SK-N-SH treated with all-trans-retinoic acid at 6 μM for 48 hours (cell line): Measurements from ENCODE around the gene HDAC4.

Source experiments
- ATAC-seq: fragments of 200-7000 bp; cut with Tn5 transposase; 3 replicates; pipeline ENCODE4 v1.9.1; 2020; ENCODE audit warnings: mild to moderate bottlenecking, moderate library complexity
- ARNTL ChIP-seq: fragments of 450-650 bp; formaldehyde crosslinking; IDR thresholded peaks from 2 replicates; pipeline ENCODE4 v1.5.0; 2020; ENCODE audit warnings: low read depth, mild to moderate bottlenecking, moderate library complexity, borderline replicate concordance
- BACH2 ChIP-seq: fragments of 250-450 bp; sonication (Bioruptor Pico); IDR thresholded peaks from 2 replicates; pipeline ENCODE4 v1.9.0; 2021; ENCODE audit warnings: mild to moderate bottlenecking, borderline replicate concordance
- CSDC2 ChIP-seq: fragments of 250-450 bp; sonication (Bioruptor Pico); IDR thresholded peaks from 2 replicates; pipeline ENCODE4 v1.5.0; 2020; ENCODE audit warnings: mild to moderate bottlenecking, moderate library complexity
- ESRRG ChIP-seq: fragments of 250-450 bp; sonication (Bioruptor Pico); IDR thresholded peaks from 2 replicates; pipeline ENCODE4 v1.6.1; 2021; ENCODE audit warnings: mild to moderate bottlenecking
- GLIS3 ChIP-seq: fragments of 250-450 bp; sonication (Bioruptor Pico); IDR thresholded peaks from 2 replicates; pipeline ENCODE4 v1.5.0; 2020; ENCODE audit warnings: mild to moderate bottlenecking, moderate library complexity
- ISL1 ChIP-seq: fragments of 250-450 bp; sonication (Bioruptor Pico); IDR thresholded peaks from 2 replicates; pipeline ENCODE4 v2.1.2; 2022; ENCODE audit warnings: mild to moderate bottlenecking, moderate library complexity
- OSR1 ChIP-seq: fragments of 250-450 bp; sonication (Bioruptor Pico); IDR thresholded peaks from 2 replicates; pipeline ENCODE4 v1.8.0; 2022; ENCODE audit warnings: moderate library complexity, mild to moderate bottlenecking, inconsistent platforms
- PPARA ChIP-seq: fragments of 250-450 bp; sonication (Bioruptor Pico); IDR thresholded peaks from 2 replicates; pipeline ENCODE4 v1.5.0; 2020; ENCODE audit warnings: mild to moderate bottlenecking, borderline replicate concordance
- RARB ChIP-seq: fragments of 250-450 bp; sonication (Bioruptor Pico); IDR thresholded peaks from 2 replicates; pipeline ENCODE4 v1.8.0; 2021; ENCODE audit warnings: mild to moderate bottlenecking, moderate library complexity
- TCF4 ChIP-seq: fragments of 250-450 bp; sonication (Bioruptor Pico); IDR thresholded peaks from 2 replicates; pipeline ENCODE4 v1.8.0; 2021; ENCODE audit warnings: mild to moderate bottlenecking, moderate library complexity, borderline replicate concordance
- TOX ChIP-seq: fragments of 250-450 bp; sonication (Bioruptor Pico); IDR thresholded peaks from 2 replicates; pipeline ENCODE4 v1.8.0; 2021; ENCODE audit warnings: mild to moderate bottlenecking, moderate library complexity, borderline replicate concordance
- ZC3H10 ChIP-seq: fragments of 250-450 bp; sonication (Bioruptor Pico); IDR thresholded peaks from 2 replicates; pipeline ENCODE4 v1.5.1; 2021; ENCODE audit warnings: mild to moderate bottlenecking, moderate library complexity
- ZFP30 ChIP-seq: fragments of 450-650 bp; formaldehyde crosslinking; IDR thresholded peaks from 2 replicates; pipeline ENCODE4 v1.5.0; 2022; ENCODE audit warnings: mild to moderate bottlenecking, moderate library complexity
- ZNF565 ChIP-seq: fragments of 450-650 bp; formaldehyde crosslinking; conservative IDR thresholded peaks from 2 replicates; pipeline ENCODE4 v1.5.0; 2020; ENCODE audit warnings: low read depth, mild to moderate bottlenecking, moderate library complexity
- ZNF70 ChIP-seq: fragments of 450-650 bp; formaldehyde crosslinking; IDR thresholded peaks from 2 replicates; pipeline ENCODE4 v1.5.0; 2020; ENCODE audit warnings: mild to moderate bottlenecking, moderate library complexity
- ZNF8 ChIP-seq: fragments of 450-650 bp; formaldehyde crosslinking; IDR thresholded peaks from 2 replicates; pipeline ENCODE4 v1.5.0; 2020; ENCODE audit warnings: mild to moderate bottlenecking, moderate library complexity
- TF ChIP-seq, protein P1 (sequence below): fragments of 250-450 bp; sonication (Bioruptor Pico); IDR thresholded peaks from 2 replicates; pipeline ENCODE4 v1.5.0; 2020; ENCODE audit warnings: mild to moderate bottlenecking, moderate library complexity
- TF ChIP-seq, protein P2 (sequence below): fragments of 250-450 bp; sonication (Bioruptor Pico); IDR thresholded peaks from 2 replicates; pipeline ENCODE4 v1.5.1; 2020; ENCODE audit warnings: low read depth, mild to moderate bottlenecking, moderate library complexity
- TF ChIP-seq, protein P3 (sequence below): fragments of 250-450 bp; sonication (Bioruptor Pico); IDR thresholded peaks from 2 replicates; pipeline ENCODE4 v1.8.0; 2020; ENCODE audit warnings: mild to moderate bottlenecking, moderate library complexity, borderline replicate concordance
- TF ChIP-seq, protein P4 (sequence below): fragments of 250-450 bp; sonication (Bioruptor Pico); IDR thresholded peaks from 2 replicates; pipeline ENCODE4 v1.5.1; 2021; ENCODE audit warnings: mild to moderate bottlenecking, moderate library complexity
- TF ChIP-seq, protein P5 (sequence below): fragments of 250-450 bp; sonication (Bioruptor Pico); IDR thresholded peaks from 2 replicates; pipeline ENCODE4 v1.8.0; 2021; ENCODE audit warnings: low read depth, mild to moderate bottlenecking, moderate library complexity, borderline replicate concordance

The HDAC4 gene

DNA sequence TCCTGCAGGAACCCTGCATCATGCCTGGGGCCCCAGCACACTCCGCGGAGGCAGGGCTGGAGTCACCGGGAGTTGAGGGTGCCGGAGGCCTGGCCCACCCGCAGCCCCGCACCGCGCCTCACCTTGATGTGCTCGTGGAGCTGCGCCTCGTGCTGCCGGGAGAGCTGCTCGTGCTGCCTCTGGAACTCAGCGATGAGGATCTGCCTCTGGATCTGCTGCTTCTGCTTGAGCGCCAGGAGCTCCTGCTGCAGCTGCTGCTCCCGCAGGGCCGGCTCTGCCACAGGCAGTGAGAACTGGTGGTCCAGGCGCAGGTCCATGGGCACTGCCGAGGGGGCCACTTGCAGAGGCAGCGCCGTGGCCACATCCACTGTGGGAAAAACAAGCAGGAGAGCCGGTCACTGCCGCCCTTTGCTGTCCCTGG, 211.1 kb downstream of the HDAC4 start:
- TF ChIP-seq ZC3H10 (CRISPR knock-in tag) (no peak), PPARA (no peak), ISL1 (CRISPR knock-in tag) (no peak), ZNF8 (CRISPR knock-in tag) (no peak), ARNTL (CRISPR knock-in tag) (no peak), ZNF70 (CRISPR knock-in tag) (no peak), RARB (CRISPR knock-in tag) (no peak), CSDC2 (CRISPR knock-in tag) (no peak)
- TF ChIP-seq, protein P1, sequence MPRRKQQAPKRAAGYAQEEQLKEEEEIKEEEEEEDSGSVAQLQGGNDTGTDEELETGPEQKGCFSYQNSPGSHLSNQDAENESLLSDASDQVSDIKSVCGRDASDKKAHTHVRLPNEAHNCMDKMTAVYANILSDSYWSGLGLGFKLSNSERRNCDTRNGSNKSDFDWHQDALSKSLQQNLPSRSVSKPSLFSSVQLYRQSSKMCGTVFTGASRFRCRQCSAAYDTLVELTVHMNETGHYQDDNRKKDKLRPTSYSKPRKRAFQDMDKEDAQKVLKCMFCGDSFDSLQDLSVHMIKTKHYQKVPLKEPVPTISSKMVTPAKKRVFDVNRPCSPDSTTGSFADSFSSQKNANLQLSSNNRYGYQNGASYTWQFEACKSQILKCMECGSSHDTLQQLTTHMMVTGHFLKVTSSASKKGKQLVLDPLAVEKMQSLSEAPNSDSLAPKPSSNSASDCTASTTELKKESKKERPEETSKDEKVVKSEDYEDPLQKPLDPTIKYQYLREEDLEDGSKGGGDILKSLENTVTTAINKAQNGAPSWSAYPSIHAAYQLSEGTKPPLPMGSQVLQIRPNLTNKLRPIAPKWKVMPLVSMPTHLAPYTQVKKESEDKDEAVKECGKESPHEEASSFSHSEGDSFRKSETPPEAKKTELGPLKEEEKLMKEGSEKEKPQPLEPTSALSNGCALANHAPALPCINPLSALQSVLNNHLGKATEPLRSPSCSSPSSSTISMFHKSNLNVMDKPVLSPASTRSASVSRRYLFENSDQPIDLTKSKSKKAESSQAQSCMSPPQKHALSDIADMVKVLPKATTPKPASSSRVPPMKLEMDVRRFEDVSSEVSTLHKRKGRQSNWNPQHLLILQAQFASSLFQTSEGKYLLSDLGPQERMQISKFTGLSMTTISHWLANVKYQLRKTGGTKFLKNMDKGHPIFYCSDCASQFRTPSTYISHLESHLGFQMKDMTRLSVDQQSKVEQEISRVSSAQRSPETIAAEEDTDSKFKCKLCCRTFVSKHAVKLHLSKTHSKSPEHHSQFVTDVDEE (CRISPR knock-in tag), result no peak
- ATAC-seq, result no peak

DNA sequence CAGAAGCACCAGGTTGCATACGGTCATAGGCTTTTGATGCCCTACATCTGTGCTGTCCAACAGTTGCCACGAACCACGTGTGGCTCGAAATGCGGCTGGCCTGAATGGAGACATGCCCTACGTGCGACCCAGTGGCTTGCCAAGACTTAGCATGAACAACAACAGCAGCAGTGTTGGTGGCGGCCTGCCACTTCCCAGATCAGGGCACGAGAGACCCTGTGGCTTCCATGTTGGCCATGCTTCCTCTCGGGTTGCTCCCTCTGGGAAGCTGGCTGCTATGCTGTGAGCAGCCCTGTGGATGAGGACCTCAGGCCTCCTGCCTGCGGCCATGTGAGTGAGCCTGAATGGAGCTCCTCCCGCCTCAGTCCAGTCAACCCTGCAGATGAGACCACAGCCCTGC, 212.3 kb downstream of the HDAC4 start:
- TF ChIP-seq RARB (CRISPR knock-in tag) (no peak), GLIS3 (CRISPR knock-in tag) (no peak), ESRRG (no peak), TOX (CRISPR knock-in tag) (no peak), ZNF8 (CRISPR knock-in tag) (no peak), ZNF565 (CRISPR knock-in tag) (no peak), CSDC2 (CRISPR knock-in tag) (no peak), ISL1 (CRISPR knock-in tag) (no peak), TCF4 (CRISPR knock-in tag) (no peak)
- TF ChIP-seq, protein P2, sequence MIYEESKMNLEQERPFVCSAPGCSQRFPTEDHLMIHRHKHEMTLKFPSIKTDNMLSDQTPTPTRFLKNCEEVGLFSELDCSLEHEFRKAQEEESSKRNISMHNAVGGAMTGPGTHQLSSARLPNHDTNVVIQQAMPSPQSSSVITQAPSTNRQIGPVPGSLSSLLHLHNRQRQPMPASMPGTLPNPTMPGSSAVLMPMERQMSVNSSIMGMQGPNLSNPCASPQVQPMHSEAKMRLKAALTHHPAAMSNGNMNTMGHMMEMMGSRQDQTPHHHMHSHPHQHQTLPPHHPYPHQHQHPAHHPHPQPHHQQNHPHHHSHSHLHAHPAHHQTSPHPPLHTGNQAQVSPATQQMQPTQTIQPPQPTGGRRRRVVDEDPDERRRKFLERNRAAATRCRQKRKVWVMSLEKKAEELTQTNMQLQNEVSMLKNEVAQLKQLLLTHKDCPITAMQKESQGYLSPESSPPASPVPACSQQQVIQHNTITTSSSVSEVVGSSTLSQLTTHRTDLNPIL (CRISPR knock-in tag), result no peak
- no peak for ATAC-seq

DNA sequence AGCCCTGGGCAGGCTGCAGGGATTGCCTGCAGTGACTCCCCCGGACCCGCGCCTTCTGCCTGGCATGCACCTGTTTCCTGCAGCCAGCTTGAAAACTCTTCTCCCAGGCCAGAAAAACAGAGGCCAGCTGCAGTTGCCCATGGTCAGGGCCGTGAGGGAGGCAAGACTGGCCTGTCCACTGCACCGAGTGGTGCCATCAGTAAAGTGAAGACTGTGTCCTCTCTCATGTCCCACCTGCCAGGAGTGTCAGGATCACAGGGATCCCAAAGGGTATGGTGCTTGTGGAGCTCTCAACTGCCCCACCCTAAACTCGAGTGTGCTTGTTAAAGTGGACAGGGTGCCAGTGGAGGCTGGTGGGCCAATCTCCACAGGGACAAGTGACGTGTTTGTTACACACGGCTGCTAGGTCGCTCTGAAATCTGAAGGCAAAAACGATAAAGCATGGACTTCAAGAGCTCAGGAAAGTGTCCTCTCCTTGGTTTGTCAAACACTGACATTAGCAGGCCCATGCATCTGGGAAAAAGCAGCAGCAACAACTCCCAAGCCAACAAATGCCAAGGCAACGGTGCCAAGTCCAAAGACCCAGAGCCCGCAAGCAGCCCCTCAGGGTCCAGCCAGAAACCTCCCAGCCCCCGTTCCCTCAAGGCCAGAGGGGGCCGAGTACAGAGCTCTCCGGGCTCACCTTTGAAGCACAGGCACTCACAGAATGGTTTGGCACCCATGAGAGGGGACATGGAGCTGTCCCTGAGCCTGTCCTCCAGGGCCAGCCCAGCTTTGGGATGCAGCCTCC, 213.2 kb downstream of the HDAC4 start:
- TF ChIP-seq TOX (CRISPR knock-in tag) (no peak), PPARA (no peak), ZC3H10 (CRISPR knock-in tag) (no peak), ZFP30 (no peak), RARB (CRISPR knock-in tag) (no peak), ZNF70 (CRISPR knock-in tag) (no peak), OSR1 (CRISPR knock-in tag) (no peak), ZNF565 (CRISPR knock-in tag) (no peak), CSDC2 (CRISPR knock-in tag) (no peak), BACH2 (CRISPR knock-in tag) (no peak), GLIS3 (CRISPR knock-in tag) (no peak), TCF4 (CRISPR knock-in tag) (no peak), ARNTL (CRISPR knock-in tag) (no peak)
- TF ChIP-seq, protein P2 (CRISPR knock-in tag), result no peak
- TF ChIP-seq, protein P3, sequence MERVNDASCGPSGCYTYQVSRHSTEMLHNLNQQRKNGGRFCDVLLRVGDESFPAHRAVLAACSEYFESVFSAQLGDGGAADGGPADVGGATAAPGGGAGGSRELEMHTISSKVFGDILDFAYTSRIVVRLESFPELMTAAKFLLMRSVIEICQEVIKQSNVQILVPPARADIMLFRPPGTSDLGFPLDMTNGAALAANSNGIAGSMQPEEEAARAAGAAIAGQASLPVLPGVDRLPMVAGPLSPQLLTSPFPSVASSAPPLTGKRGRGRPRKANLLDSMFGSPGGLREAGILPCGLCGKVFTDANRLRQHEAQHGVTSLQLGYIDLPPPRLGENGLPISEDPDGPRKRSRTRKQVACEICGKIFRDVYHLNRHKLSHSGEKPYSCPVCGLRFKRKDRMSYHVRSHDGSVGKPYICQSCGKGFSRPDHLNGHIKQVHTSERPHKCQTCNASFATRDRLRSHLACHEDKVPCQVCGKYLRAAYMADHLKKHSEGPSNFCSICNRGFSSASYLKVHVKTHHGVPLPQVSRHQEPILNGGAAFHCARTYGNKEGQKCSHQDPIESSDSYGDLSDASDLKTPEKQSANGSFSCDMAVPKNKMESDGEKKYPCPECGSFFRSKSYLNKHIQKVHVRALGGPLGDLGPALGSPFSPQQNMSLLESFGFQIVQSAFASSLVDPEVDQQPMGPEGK (CRISPR knock-in tag), result no peak
- TF ChIP-seq, protein P1 (CRISPR knock-in tag), result no peak
- TF ChIP-seq, protein P4, sequence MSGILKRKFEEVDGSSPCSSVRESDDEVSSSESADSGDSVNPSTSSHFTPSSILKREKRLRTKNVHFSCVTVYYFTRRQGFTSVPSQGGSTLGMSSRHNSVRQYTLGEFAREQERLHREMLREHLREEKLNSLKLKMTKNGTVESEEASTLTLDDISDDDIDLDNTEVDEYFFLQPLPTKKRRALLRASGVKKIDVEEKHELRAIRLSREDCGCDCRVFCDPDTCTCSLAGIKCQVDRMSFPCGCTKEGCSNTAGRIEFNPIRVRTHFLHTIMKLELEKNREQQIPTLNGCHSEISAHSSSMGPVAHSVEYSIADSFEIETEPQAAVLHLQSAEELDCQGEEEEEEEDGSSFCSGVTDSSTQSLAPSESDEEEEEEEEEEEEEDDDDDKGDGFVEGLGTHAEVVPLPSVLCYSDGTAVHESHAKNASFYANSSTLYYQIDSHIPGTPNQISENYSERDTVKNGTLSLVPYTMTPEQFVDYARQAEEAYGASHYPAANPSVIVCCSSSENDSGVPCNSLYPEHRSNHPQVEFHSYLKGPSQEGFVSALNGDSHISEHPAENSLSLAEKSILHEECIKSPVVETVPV, result no peak
- TF ChIP-seq, protein P5, sequence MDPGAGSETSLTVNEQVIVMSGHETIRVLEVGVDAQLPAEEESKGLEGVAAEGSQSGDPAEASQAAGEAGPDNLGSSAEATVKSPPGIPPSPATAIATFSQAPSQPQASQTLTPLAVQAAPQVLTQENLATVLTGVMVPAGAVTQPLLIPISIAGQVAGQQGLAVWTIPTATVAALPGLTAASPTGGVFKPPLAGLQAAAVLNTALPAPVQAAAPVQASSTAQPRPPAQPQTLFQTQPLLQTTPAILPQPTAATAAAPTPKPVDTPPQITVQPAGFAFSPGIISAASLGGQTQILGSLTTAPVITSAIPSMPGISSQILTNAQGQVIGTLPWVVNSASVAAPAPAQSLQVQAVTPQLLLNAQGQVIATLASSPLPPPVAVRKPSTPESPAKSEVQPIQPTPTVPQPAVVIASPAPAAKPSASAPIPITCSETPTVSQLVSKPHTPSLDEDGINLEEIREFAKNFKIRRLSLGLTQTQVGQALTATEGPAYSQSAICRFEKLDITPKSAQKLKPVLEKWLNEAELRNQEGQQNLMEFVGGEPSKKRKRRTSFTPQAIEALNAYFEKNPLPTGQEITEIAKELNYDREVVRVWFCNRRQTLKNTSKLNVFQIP (CRISPR knock-in tag), result no peak
- ATAC-seq, result no peak
